ENCODE data around the gene SEPTIN2. TPM values are rescaled to one million over a fixed set of nuclear protein-coding genes. Genes with fewer than 3 reads are reported as not detected.
A peak's percentile ranks its signal among the peaks of the same experiment; 100 is the strongest.
"Not testable (repeated sequence)": the region's sequence is repeated elsewhere in the genome, so short reads cannot be mapped to it uniquely, and the experiment has no call there.

Gene SEPTIN2
- total RNA-seq, 1 donor: 577 TPM

DNA sequence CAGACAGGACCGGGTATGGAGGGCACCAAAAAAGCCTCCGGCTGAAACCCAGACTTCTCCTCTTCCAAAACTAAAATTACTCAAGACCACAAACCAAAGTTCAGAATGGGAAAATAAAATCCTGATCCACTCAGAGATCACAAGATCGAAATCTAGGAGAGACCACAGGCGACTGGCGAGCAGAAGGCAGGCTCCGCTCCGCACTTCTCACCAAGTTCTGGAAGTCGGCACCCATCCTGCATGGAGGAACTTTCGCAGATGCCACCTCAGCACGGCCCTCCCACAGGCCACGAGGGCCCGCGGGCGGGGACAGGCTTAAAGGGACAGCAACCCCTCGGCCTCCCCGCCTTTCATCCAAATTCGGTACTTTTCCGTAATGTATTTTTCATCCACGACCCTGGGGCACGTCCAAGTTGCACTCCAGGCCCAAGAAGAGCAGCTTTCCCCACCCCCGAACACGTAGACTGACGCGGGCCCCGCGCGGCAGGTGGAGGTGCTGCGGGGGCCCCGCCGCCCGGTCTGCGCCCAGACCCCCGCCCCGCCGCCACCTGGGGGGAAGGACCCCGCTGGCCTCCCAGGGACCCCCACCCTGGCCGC lies 43.9 kb upstream of the SEPTIN2 start:
- TF ChIP-seq, protein P1, sequence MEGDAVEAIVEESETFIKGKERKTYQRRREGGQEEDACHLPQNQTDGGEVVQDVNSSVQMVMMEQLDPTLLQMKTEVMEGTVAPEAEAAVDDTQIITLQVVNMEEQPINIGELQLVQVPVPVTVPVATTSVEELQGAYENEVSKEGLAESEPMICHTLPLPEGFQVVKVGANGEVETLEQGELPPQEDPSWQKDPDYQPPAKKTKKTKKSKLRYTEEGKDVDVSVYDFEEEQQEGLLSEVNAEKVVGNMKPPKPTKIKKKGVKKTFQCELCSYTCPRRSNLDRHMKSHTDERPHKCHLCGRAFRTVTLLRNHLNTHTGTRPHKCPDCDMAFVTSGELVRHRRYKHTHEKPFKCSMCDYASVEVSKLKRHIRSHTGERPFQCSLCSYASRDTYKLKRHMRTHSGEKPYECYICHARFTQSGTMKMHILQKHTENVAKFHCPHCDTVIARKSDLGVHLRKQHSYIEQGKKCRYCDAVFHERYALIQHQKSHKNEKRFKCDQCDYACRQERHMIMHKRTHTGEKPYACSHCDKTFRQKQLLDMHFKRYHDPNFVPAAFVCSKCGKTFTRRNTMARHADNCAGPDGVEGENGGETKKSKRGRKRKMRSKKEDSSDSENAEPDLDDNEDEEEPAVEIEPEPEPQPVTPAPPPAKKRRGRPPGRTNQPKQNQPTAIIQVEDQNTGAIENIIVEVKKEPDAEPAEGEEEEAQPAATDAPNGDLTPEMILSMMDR (IDR thresholded peaks at IDR 0.05; ENCODE audit: insufficient read depth, low read depth, low read length): no peak
- peak overlapping the region; percentile 93 for H3K4me3 ChIP-seq (ENCODE audit: low read depth, low read length)
- peak; percentile 91 for DNase-seq (ENCODE audit: low read depth)

DNA sequence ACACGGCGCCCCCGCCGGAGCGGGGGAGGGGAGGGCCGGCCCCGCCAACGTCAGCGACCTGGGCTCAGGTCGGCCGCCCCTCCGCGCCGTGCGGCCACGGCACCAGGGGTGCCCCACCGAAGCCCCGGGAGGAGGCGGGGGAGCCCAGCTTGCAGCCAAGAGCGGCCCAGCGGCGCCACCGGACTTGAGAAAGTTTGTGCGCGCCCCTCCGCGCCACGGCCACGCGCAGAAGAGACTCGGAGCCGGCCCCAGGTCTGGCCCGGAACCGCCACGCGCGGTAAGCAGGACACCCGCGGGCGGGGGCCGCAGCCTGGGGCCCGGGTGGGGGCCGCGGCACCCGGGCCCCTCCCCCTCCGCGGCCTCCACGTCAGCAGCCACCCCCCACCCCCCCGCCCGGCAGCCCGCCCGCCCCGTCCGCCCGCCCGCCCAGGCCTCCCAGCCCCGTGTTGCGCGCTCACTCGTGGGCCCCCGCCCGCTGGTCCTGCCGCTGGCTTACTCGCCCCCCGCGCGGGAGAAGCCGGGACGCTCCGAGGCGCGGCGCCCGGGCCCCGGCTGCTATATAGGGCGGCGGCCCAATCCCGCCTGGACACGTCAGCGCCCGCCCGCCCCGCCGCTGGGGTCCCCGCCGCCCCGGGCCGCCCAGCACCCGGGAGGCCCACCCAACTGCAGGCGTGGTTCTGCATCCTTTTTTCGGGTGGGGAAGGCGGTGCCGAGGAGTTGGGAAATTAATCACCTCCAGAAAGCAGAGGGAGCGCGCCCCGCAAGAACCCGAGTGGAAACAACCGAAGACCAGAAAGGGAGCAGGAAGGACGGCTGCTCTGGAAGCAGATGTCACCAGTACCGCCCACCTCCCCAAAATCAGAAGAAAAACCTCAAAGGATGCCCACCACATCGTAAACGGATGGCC lies 43.2 kb upstream of the SEPTIN2 start:
- TF ChIP-seq, protein P1 (IDR thresholded peaks at IDR 0.05; ENCODE audit: insufficient read depth, low read depth, low read length): no peak
- peak overlapping the region; percentile 93 for H3K4me3 ChIP-seq (ENCODE audit: low read depth, low read length)
- peak; percentile 84 for DNase-seq (ENCODE audit: low read depth)

DNA sequence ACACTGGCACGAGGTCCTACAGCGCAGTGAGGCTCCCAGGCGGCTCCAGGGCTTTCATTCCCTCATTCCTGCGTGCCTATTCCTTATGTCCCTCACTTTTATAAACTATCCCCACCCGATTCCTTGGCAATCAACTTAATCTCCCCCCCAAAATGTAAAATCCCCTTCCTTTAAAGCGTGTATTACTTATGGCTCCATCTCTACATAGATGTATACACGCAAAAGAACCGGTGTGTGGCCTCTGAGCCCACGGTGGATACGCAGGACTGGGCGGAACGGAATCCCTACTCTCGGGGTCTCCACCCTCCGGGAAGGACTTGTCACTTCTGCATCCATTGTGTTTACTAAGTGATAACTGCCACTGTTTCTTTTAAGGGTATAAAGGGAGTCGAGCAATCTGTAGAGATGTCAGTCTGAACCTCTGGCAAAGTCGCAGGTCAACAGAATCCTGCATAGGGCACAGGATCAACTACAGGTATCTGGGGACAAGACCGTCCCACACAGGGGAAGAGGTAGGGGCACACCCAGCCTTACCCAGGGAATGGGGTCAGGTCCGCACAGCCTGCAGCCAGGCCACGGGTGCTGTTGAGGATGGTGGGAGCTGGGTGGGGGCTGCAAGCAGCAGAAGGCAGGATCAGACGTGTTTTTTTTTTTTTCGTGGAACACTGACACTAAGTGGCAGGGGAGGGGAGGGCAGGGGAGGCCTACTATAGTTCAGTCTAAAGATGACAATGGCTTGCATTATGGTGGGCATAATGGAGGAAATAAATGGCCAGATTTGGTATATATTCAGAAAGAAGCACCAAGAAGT lies 42.3 kb upstream of the SEPTIN2 start:
- DNase-seq (ENCODE audit: low read depth): no peak
- TF ChIP-seq, protein P1 (IDR thresholded peaks at IDR 0.05; ENCODE audit: insufficient read depth, low read depth, low read length): no peak
- H3K4me3 ChIP-seq (ENCODE audit: low read depth, low read length): peak overlapping the region; percentile 93

DNA sequence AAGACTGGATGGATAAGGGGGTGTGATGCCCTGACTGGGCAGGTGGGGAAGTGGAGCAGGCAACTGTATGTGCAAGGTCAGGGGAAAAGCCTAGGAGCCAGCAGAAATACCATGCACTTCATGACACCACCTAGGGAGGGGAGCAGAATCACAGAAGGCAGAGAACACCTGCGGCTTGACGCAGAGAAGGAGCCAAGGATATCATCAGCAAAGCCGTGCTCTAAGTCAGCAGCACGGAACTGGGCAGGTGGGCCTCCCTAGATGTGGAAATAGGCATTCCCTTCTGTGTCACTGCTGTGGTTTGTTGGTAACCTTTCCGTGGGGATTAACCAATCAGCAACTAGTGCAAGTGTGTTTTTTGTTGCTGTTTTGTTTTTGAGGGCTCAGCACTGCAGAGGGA lies 41.6 kb upstream of the SEPTIN2 start:
- no peak for DNase-seq (ENCODE audit: low read depth)
- TF ChIP-seq, protein P1 (IDR thresholded peaks at IDR 0.05; ENCODE audit: insufficient read depth, low read depth, low read length): no peak
- H3K4me3 ChIP-seq (ENCODE audit: low read depth, low read length): no peak overlapping the region

DNA sequence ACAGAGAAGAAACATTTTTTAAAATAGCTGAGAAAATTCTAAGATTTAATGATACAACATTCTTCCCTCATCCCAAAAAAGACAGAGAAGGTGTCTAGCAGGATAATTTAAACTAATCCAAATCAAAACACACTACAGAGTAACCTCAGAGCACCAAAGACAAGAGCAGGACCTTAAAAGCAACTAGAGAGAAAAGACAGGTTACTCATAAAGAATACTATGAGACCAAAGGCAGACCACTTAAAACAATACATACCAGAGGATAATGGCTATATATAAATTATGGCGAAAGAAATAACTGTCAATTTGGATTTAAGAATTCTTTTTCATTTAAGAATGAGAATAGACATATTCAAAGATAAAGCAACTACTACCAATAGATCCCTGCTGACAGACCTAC lies 40.2 kb upstream of the SEPTIN2 start:
- no peak for DNase-seq (ENCODE audit: low read depth)
- no peak overlapping the region for H3K4me3 ChIP-seq (ENCODE audit: low read depth, low read length)
- TF ChIP-seq, protein P1 (IDR thresholded peaks at IDR 0.05; ENCODE audit: insufficient read depth, low read depth, low read length): no peak

DNA sequence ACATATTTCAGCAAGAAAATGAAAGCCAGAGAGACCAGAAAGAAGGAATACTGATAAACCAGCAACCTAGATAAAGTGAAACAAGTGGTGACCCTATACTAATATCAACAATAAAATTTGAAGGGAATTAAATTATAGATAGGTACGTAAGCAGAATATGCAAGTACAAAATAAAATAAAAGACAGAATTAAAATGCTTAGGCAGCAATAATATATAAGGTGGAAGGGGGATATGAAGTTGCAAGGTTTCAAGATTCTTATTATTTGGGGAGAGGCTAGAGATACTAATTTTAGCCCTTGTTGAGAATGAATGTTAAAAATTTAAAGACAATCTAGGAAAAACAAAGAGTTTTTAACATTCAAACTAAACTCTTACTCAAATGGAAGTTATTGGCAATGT lies 39.8 kb upstream of the SEPTIN2 start:
- no peak for DNase-seq (ENCODE audit: low read depth)
- TF ChIP-seq, protein P1 (IDR thresholded peaks at IDR 0.05; ENCODE audit: insufficient read depth, low read depth, low read length): no peak
- H3K4me3 ChIP-seq (ENCODE audit: low read depth, low read length): no peak overlapping the region

DNA sequence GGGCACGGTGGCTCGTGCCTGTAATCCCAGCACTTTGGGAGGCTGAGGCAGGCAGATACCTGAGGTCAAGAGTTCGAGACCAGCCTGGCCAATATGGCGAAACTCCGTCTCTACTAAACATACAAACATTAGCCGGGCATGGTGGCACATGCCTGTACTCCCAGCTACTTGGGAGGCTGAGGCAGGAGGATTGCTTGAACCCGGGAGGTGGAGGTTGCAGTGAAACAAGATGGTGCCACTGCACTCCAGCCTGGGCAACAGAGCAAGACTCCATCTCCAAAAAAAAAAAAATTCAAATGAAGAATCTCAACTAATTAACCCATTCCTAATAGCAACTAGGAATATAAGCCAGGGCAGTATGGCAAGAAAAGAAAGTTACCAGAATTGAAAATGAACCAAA lies 37.4 kb upstream of the SEPTIN2 start:
- not testable (repeated sequence) for H3K4me3 ChIP-seq (ENCODE audit: low read depth, low read length)

More for the DNA sequence above, 37.4 kb upstream of the SEPTIN2 start:
- not testable (repeated sequence) for DNase-seq (ENCODE audit: low read depth)

Measured in fibroblast of villous mesenchyme (primary cell).